K562 treated with DMSO at 1 percent for 48 hours (cell line): ENCODE data around the gene GPSM3. TPM values are rescaled to one million over a fixed set of nuclear protein-coding genes. Genes with fewer than 3 reads are reported as not detected.

Experiments used
- total RNA-seq: library from RNA; unstranded; fragments of 300-600 nt; gene quantifications from 2 replicates; pipeline ENCODE4 v1.2.3, GENCODE V29; 2022; ENCODE audit warnings: low replicate concordance; ENCODE audit errors: extremely low read depth

GPSM3 gene, protein sequence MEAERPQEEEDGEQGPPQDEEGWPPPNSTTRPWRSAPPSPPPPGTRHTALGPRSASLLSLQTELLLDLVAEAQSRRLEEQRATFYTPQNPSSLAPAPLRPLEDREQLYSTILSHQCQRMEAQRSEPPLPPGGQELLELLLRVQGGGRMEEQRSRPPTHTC
- not detected in 2 replicates for total RNA-seq

DNA sequence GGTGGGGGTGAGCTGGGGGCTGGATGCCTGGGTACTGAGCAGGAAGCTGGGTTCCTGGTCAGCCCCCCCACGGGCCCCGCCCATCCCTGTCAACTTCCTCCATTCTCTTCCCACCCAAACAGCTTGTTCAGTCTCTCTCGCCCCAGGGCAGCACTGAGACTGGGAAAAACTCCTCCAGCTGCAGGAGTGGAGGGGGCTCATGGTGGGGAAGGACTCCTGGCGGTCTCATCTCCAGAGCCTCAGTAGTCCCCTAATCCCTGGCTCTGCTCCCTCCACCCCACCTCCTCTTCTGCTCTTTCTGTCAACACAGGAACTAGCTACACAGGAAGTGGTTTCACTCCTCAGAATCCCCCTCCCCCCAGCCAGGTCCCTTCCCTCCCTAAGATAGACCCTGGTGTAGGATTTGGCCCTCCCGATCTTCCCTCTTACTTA, at the start of gene GPSM3:
GPSM3 (minus strand) TSS at position 36 of the 432 bp plus-strand sequence. CDS start 130 bp downstream, outside the sequence.

GRCh38 chr6:32223258-32224235, 31.1 kb upstream of the GPSM3 start, which contains the start of gene NOTCH4:
NOTCH4 (minus strand) TSS chr6:32224067; CDS start chr6:32223928, 139 bp downstream.

GRCh38 chr6:32190054-32190851, 2.2 kb downstream of the GPSM3 start, which contains the start of gene PBX2:
PBX2 (minus strand) TSS chr6:32190202; CDS start chr6:32189915, 287 bp downstream.

DNA sequence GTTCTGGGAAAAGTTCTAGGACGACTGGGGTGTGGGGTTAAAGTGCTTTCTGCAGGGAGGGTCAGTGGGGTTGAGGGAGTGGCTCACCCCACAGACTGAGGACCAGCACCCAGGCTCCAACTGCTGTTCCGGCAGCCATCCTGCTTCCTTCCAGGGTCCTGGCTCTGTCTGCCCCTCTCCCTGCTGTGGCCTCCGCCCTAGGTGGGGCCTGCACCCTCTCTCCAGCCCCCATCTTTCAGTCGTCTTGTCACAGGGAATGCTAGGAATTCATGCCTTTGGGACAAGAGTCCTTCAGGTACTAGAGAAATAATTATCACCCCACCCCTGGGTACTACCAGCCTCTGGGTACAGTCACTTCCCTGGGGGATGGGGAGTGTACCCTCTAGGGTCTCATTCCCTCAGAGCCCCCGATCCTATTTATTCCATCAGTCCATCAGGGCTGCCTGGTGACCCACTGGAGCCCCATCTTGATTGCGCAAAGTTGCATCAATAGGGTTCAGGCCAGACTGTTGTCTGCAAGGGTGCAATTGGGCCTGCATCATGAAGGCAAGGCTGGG, 8.3 kb downstream of the GPSM3 start, which contains the start of gene AGER:
AGER (minus strand) TSS at position 170 of the 557 bp plus-strand sequence; CDS start at position 139, 31 bp downstream.

GRCh38 chr6:32177788-32178546, 14.5 kb downstream of the GPSM3 start, which contains the start of gene RNF5:
RNF5 (plus strand) TSS chr6:32178405; CDS start chr6:32178512, 107 bp downstream.

DNA sequence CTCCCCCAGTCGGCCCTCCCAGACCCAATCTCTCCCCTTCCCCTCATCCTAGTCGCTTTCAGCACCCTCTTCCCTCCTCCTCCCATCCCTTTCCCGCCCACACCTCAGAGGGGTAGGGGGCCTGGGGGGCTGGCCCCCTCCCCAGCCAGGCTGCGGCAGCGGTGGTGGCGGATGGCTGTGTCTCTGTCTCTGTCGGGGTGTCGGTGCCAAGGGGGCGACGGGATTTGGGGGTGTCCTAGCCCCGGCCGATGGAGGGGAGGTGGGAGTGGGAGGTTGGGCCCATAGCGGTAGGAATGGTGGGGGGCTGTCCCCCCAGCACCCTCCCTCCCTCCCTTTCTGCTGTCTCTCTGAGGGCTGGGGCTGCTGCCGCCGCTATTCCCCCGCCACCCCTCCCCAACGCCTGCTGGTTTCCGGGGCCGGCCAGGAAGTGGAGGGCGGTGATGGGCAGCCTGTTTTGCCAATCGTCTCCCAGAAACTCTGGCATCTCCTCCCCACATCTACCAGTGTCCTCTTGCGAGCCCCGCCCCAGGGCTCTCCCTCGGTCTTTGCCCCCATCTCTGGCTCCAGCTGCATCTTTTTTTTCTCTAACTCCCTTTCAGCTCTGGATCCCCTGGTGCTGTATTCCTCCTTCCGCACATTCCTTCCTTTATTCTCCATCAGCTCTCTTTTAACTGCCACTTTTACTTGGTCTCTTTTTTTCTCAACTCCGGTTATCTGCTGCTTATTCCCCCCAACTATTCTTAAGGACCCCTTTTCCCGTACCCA, 16.6 kb downstream of the GPSM3 start, which contains the start of gene AGPAT1:
AGPAT1 (minus strand) TSS at position 374 of the 765 bp plus-strand sequence. CDS start 4,588 bp downstream, outside the sequence.

GRCh38 chr6:32164295-32164694, 28.1 kb downstream of the GPSM3 start, which contains the start of gene EGFL8:
EGFL8 (plus strand) TSS chr6:32164595; CDS start chr6:32166166, 1,571 bp downstream.

DNA sequence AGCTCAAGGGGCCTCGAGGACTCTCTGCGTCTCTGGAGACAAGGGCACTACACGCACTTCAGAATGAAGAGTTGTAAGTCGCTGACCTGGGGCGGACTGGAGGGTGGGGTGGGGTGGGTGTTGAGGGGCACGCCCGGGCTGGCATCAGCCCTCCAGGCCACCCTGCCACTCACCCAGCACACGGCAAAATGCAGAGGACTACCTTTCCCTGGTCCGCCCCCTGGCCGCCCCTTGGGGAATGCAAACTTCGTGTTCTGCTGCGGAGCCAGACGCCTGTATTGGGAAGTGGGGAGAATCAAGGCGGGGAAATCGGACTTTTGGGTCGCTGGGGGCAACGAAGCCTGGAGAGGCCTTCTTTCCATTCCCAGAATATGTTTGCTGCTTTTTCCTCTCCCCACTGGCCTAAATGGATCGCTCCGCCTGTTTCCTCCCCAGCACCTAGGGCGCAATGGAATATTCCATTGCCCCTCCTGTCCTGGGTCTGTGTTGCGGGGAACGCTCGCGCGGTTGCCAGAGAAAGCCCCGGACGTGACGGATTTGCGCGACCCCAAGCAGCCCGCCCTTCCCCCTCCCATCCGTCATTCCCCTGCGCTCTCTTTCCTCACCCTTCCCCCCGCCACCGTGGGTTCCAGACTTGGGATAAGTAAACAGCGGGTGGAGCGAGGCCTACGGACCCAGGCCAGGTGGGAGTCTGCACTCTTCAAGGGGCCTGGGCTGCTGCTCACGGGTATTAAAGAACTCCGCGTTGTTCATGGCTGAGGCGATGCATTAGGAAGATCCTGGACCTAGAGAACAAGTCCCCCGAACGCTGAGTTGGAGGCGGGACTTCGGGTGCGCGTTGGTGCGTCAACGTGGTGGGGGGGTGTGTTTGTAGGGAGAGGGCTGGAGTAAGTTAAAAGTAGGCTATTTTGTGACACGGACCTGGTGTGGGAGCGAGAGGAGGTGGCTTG, 38.6 kb downstream of the GPSM3 start, which contains the start of gene PPT2:
PPT2 (plus strand) TSS at position 578 of the 950 bp plus-strand sequence. CDS start 454 bp downstream, outside the sequence.

GRCh38 chr6:32151863-32152768, 40.3 kb downstream of the GPSM3 start, which contains the start of gene PRRT1:
PRRT1 (minus strand) TSS chr6:32151939; CDS start chr6:32151827, 112 bp downstream.

Other genes with a start within 250 kb of the GPSM3 start
- not detected in 2 replicates for gene CFB, start 246.5 kb downstream of the GPSM3 start, total RNA-seq
- not detected in 2 replicates for gene NELFE, start 233.7 kb downstream of the GPSM3 start, total RNA-seq
- not detected in 2 replicates for gene SKIC2, start 233.5 kb downstream of the GPSM3 start, total RNA-seq
- gene DXO, start 220.5 kb downstream of the GPSM3 start, total RNA-seq, result 217 TPM in 1 of 2 replicates, not detected in the other
- not detected in 2 replicates for gene C4A, start 210.6 kb downstream of the GPSM3 start, total RNA-seq
- not detected in 2 replicates for gene C4B, start 177.8 kb downstream of the GPSM3 start, total RNA-seq
- not detected in 2 replicates for gene CYP21A2, start 154.2 kb downstream of the GPSM3 start, total RNA-seq
- gene TNXB, start 83.3 kb downstream of the GPSM3 start, total RNA-seq, result not detected in 2 replicates
- gene ATF6B, start 64.4 kb downstream of the GPSM3 start, total RNA-seq, result not detected in 2 replicates
- gene FKBPL, start 62.4 kb downstream of the GPSM3 start, total RNA-seq, result not detected in 2 replicates
- gene PRRT1, start 40.7 kb downstream of the GPSM3 start, total RNA-seq, result not detected in 2 replicates
- gene PPT2, start 38.5 kb downstream of the GPSM3 start, total RNA-seq, result not detected in 2 replicates
- not detected in 2 replicates for gene EGFL8, start 28.0 kb downstream of the GPSM3 start, total RNA-seq
- not detected in 2 replicates for gene AGPAT1, start 16.6 kb downstream of the GPSM3 start, total RNA-seq
- not detected in 2 replicates for gene RNF5, start 14.2 kb downstream of the GPSM3 start, total RNA-seq
- gene AGER, start 8.4 kb downstream of the GPSM3 start, total RNA-seq, result not detected in 2 replicates
- gene PBX2, start 2.4 kb downstream of the GPSM3 start, total RNA-seq, result not detected in 2 replicates
- not detected in 2 replicates for gene NOTCH4, start 31.4 kb upstream of the GPSM3 start, total RNA-seq
- not detected in 2 replicates for gene TSBP1, start 179.3 kb upstream of the GPSM3 start, total RNA-seq
- not detected in 2 replicates for gene BTNL2, start 214.5 kb upstream of the GPSM3 start, total RNA-seq
- gene HLA-DRA, start 247.2 kb upstream of the GPSM3 start, total RNA-seq, result not detected in 2 replicates